Osteoblast (primary cell): ENCODE data around the gene NRCAM. TPM values are rescaled to one million over a fixed set of nuclear protein-coding genes. Genes with fewer than 3 reads are reported as not detected.

Experiments used
- DNase-seq: peaks from one replicate; pipeline ENCODE4 v3.0.0; 2011; ENCODE audit warnings: low spot score, mixed read lengths; ENCODE audit not compliant: insufficient read length; ENCODE audit errors: missing footprints
- H2AFZ ChIP-seq: 2 replicates; pipeline ENCODE4 v1.6.0; 2011; ENCODE audit warnings: mild to moderate bottlenecking, low read length
- H3K27ac ChIP-seq: 2 replicates; pipeline ENCODE4 v1.5.1; 2011; ENCODE audit warnings: mild to moderate bottlenecking, low read depth, low read length, moderate library complexity
- H3K27me3 ChIP-seq: 2 replicates; pipeline ENCODE4 v1.6.0; 2012; ENCODE audit warnings: mild to moderate bottlenecking, control low read depth, inconsistent platforms, low read length, moderate library complexity; ENCODE audit not compliant: insufficient read depth
- H3K36me3 ChIP-seq: 2 replicates; pipeline ENCODE4 v1.5.1; 2011; ENCODE audit warnings: mild to moderate bottlenecking, low read length, control low read depth, moderate library complexity; ENCODE audit not compliant: insufficient read depth
- H3K4me1 ChIP-seq: 2 replicates; pipeline ENCODE4 v1.5.1; 2011; ENCODE audit warnings: mild to moderate bottlenecking, low read length, control low read depth, moderate library complexity; ENCODE audit not compliant: insufficient read depth
- H3K4me2 ChIP-seq: 2 replicates; pipeline ENCODE4 v1.6.0; 2011; ENCODE audit warnings: mild to moderate bottlenecking, low read length; ENCODE audit not compliant: insufficient read depth
- H3K4me3 ChIP-seq: fragments of 200-600 bp; sonication (generic); 3 replicates; pipeline ENCODE4 v1.5.1; 2012; ENCODE audit warnings: mild to moderate bottlenecking, low read length, inconsistent platforms; ENCODE audit not compliant: insufficient read depth
- H3K79me2 ChIP-seq: 2 replicates; pipeline ENCODE4 v1.6.0; 2012; ENCODE audit warnings: mild to moderate bottlenecking, low read length, control low read depth, inconsistent platforms; ENCODE audit not compliant: insufficient read depth
- H3K9me3 ChIP-seq: 2 replicates; pipeline ENCODE4 v1.5.1; 2011; ENCODE audit warnings: low read depth, low read length, control low read depth
- H4K20me1 ChIP-seq: 2 replicates; pipeline ENCODE4 v1.6.0; 2012; ENCODE audit warnings: mild to moderate bottlenecking, low read length, control low read depth; ENCODE audit not compliant: insufficient read depth
- total RNA-seq: library from RNA; depleted of rRNA; stranded (reverse); fragments of >200 nt; gene quantifications from 2 replicates; pipeline ENCODE4 v1.2.3, GENCODE V29; 2012
- TF ChIP-seq, protein P1 (sequence below): IDR thresholded peaks from 2 replicates; pipeline ENCODE4 v1.5.1; 2011; ENCODE audit warnings: mild to moderate bottlenecking, low read depth, low read length, moderate library complexity; ENCODE audit errors: extremely low read depth

The NRCAM gene
- total RNA-seq, 1 donor: 2.2 TPM

DNA sequence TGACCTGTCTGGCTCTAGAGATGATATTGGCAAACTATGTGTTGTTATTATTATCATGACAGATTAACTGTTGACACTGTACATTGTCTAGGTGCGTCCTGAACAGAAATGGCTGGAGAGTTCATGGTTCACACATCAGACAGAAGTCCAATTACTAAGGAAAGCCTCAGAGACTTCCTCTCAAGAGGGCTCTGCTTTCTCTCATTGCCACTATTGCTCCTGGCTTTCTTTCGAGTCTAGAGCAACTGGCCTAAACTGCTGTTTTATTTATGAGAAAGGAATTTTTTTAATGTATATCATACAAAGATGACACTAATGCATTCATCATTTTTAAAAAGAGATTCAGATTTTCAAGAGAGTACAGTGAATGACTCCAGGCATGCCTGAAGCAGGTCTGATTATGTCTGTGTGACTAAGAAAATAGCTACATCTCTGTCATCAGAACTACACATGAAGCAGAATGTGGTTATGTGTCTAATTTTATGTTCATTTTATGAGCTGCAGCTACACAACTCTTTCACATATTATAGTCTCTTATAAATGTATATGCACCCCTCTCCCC, 30.4 kb downstream of the NRCAM start:
- Histone ChIP-seq H3K27ac (no peak overlapping the region), H4K20me1 (no peaks in the 10 kb centered on the region), H3K4me3 (no peak overlapping the region), H2AFZ (no peak overlapping the region), H3K79me2 (no peaks in the 10 kb centered on the region), H3K27me3 (no peaks in the 10 kb centered on the region), H3K4me1 (no peaks in the 10 kb centered on the region), H3K9me3 (no peaks in the 10 kb centered on the region), H3K36me3 (no peaks in the 10 kb centered on the region), H3K4me2 (no peak overlapping the region)
- TF ChIP-seq, protein P1, sequence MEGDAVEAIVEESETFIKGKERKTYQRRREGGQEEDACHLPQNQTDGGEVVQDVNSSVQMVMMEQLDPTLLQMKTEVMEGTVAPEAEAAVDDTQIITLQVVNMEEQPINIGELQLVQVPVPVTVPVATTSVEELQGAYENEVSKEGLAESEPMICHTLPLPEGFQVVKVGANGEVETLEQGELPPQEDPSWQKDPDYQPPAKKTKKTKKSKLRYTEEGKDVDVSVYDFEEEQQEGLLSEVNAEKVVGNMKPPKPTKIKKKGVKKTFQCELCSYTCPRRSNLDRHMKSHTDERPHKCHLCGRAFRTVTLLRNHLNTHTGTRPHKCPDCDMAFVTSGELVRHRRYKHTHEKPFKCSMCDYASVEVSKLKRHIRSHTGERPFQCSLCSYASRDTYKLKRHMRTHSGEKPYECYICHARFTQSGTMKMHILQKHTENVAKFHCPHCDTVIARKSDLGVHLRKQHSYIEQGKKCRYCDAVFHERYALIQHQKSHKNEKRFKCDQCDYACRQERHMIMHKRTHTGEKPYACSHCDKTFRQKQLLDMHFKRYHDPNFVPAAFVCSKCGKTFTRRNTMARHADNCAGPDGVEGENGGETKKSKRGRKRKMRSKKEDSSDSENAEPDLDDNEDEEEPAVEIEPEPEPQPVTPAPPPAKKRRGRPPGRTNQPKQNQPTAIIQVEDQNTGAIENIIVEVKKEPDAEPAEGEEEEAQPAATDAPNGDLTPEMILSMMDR: no peak
- no peak for DNase-seq

DNA sequence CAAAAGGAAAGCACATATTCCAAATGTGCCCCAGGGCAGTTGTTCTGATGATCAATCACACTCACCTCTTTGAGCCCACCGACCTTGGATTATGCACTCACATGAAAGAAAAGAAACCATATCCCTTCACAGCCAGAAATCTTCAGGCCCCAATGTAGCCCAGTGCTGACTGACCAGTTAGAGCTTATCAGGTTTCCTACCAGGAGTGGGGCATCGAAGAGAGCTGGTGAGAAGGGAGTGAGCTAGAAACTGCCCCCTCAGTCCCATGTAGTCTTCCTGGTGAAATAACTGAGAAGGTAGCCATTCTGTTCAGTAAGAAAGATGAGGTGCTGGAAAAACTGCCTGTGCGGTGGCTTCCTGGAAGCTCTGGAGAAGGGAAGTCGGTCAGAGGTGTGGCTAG, 32.2 kb downstream of the NRCAM start:
- no peaks in the 10 kb centered on the region for H3K79me2 ChIP-seq
- TF ChIP-seq, protein P1: no peak

DNA sequence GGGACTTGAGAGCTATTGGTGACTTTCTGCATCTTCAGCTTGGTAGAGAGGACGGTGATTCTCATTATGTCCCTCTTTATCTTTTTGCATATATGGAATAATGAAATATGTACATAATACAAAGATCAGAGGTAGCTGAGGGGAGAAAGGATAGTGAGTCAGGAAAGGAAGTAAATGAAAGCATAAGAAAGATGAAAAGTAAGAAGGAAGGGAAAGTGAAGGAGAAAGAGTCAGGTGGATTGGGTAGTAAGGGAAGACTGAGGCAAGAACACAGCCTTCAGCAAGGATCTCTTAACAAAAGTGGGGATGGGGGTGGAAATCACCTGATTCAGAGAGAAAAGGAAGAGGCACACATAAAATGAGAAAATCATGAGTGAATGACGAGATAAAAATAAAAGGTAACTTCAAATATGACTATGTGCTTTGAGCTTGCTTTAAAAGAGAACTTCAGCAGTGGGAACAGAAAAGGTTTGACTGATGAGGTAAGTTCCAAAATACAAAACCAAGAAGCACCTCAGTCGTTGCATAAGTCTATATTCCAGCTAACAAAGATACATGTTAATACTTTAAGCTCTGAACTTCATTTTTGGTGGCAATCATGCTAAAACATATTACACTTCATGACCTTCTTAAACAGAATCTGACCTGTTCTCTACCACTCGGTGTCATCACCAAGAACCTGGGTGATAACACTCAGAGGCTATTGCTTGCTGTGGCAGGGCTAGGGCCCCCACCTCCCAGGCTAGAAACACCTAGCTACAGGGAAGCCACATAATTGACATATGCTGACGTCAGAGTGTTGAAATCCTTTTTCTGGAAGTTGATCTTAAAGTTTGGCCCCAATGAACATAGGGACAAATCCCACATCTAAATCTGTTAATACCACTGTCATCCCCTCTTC, 32.9 kb downstream of the NRCAM start:
- Histone ChIP-seq H3K4me3 (no peak overlapping the region), H3K4me2 (no peak overlapping the region), H3K27ac (no peak overlapping the region), H3K9me3 (no peaks in the 10 kb centered on the region), H2AFZ (no peak overlapping the region), H3K4me1 (peaks cover 10% of the 10 kb centered on the region), H3K79me2 (no peaks in the 10 kb centered on the region), H3K36me3 (no peaks in the 10 kb centered on the region), H4K20me1 (no peaks in the 10 kb centered on the region), H3K27me3 (no peaks in the 10 kb centered on the region)
- no peak for DNase-seq
- TF ChIP-seq, protein P1: no peak

More for the DNA sequence above, 32.2 kb downstream of the NRCAM start:
- H4K20me1 ChIP-seq: no peaks in the 10 kb centered on the region
- H3K9me3 ChIP-seq: no peaks in the 10 kb centered on the region
- H2AFZ ChIP-seq: no peak overlapping the region
- H3K4me1 ChIP-seq: peaks cover 10% of the 10 kb centered on the region
- no peaks in the 10 kb centered on the region for H3K36me3 ChIP-seq
- H3K27me3 ChIP-seq: no peaks in the 10 kb centered on the region
- no peak overlapping the region for H3K4me3 ChIP-seq
- no peak overlapping the region for H3K4me2 ChIP-seq
- H3K27ac ChIP-seq: no peak overlapping the region
- DNase-seq: no peak

DNA sequence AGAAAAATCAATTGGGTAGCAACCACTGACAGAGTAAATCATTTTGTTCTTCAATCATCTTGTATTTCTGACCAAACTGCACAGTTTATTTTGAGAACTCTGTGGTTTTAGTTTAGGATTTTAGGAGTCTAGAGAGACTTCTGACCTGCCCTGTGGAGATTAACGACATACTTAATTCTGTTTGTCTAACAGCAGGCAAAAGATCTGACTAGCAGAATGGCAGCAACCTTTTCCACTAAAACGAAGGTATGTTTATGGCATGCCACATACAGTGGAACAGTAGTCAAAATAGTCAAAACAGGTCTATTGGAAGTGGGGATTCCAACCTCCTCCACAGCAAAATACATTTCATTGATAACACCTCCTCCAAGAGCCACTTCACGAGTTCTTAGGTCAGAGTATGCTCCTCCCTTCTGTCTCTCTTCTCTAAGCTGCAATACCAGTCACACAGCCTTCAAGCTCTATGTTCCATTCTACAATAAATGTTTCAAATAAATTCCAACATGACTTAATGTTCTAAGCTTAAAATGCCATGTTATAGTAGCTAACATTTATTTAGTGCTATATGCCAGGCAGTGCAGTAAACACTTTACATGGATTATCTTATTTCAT, 34.4 kb downstream of the NRCAM start:
- Histone ChIP-seq H3K4me3 (no peak overlapping the region), H3K4me1 (peaks cover 10% of the 10 kb centered on the region), H3K27ac (no peak overlapping the region), H3K27me3 (no peaks in the 10 kb centered on the region), H3K4me2 (no peak overlapping the region), H3K9me3 (no peaks in the 10 kb centered on the region), H4K20me1 (no peaks in the 10 kb centered on the region), H3K79me2 (no peaks in the 10 kb centered on the region), H2AFZ (no peak overlapping the region), H3K36me3 (no peaks in the 10 kb centered on the region)
- TF ChIP-seq, protein P1: no peak
- no peak for DNase-seq
